Sigmoid colon (tissue), 7 donors: ENCODE data around the gene RWDD4. TPM values are rescaled to one million over a fixed set of nuclear protein-coding genes. Genes with fewer than 3 reads are reported as not detected.

Experiments used
- DNase-seq: peaks from one replicate; pipeline ENCODE4 v3.0.0-alpha.2; 2019
- H3K27ac ChIP-seq, 4 donors: fragments of 200-600 bp; sonication (generic); one replicate each; pipeline ENCODE4 v1.5.1; 2016 to 2019; ENCODE audit warnings: mild to moderate bottlenecking in 1 of 4
- H3K27me3 ChIP-seq, 3 donors: fragments of 200-600 bp; sonication (generic); one replicate each; pipeline ENCODE4 v1.5.1; 2019; ENCODE audit warnings: mild to moderate bottlenecking in 1 of 3
- H3K36me3 ChIP-seq, 4 donors: fragments of 200-600 bp; sonication (generic); one replicate each; pipeline ENCODE4 v1.5.1; 2016 to 2019
- H3K4me1 ChIP-seq, 4 donors: fragments of 200-600 bp; sonication (generic); one replicate each; pipeline ENCODE4 v1.5.1; 2017 to 2019
- H3K4me3 ChIP-seq, 4 donors: fragments of 200-600 bp; sonication (generic); one replicate each; pipeline ENCODE4 v1.5.1; 2017 to 2019; ENCODE audit warnings: mild to moderate bottlenecking in 2 of 4, moderate library complexity in 1 of 4
- H3K9me3 ChIP-seq, 4 donors: fragments of 200-600 bp in 3 of 4; sonication (generic) in 3 of 4; one replicate each; pipeline versions ENCODE4 v1.5.1 to v1.6.1; 2013 to 2019
- EP300 ChIP-seq, 4 donors: sonication (generic); formaldehyde crosslinking; IDR thresholded peaks; one replicate each; pipeline ENCODE4 v1.6.1; 2017; ENCODE audit warnings: antibody characterized with exemption in 4 of 4
- POLR2A ChIP-seq, 2 donors: fragments of 450-650 bp; IDR thresholded peaks; one replicate each; pipeline ENCODE4 v1.6.1; 2016; ENCODE audit warnings: antibody characterized with exemption in 2 of 2, mild to moderate bottlenecking in 2 of 2, moderate library complexity in 2 of 2
- POLR2AphosphoS5 ChIP-seq, 4 donors: sonication (generic); formaldehyde crosslinking; IDR thresholded peaks; one replicate each; pipeline ENCODE4 v1.6.1; 2017; ENCODE audit warnings: antibody characterized with exemption in 4 of 4
- WGBS, 2 donors: extraction: QIAGEN DNeasy Blood & Tissue Kit; methylation state at CpG; one replicate each; pipeline ENCODE4 v1.1.7; 2013; 5-methylcytosine and 5-hydroxymethylcytosine counted together
- intact Hi-C: fragments of 100-400 bp; cut with DNase I; formaldehyde crosslinking; loops from one replicate; pipeline ENCODE4 v1.15.1; 2023
- polyA plus RNA-seq, 3 donors: library from polyadenylated mRNA; stranded (reverse); fragments of 200-250 nt; gene quantifications; one replicate each; pipeline ENCODE4 v1.2.3, GENCODE V29; 2013
- total RNA-seq, 4 donors: library from RNA; depleted of rRNA; stranded (reverse); fragments of >200 nt; gene quantifications; one replicate each; pipeline ENCODE4 v1.1.0, GENCODE V29; 2016
- TF ChIP-seq, protein P1 (sequence below), 4 experiments: fragments of 450-650 bp in 3 of 4; fragments of 200-600 bp in 1 of 4; IDR thresholded peaks; one replicate each; pipeline ENCODE4 v1.5.1; 2016 to 2019; ENCODE audit warnings: antibody characterized with exemption in 4 of 4, mild to moderate bottlenecking in 3 of 4, moderate library complexity in 2 of 4
- donor health status: healthy with polysubstance abuse.
- donor health status: Bipolar disorder and iron deficiency.
- donor health status: healthy.

The RWDD4 gene
- total and polyA plus RNA-seq, 7 donors, result 12.9 to 28.5 (median 18.0) TPM

DNA sequence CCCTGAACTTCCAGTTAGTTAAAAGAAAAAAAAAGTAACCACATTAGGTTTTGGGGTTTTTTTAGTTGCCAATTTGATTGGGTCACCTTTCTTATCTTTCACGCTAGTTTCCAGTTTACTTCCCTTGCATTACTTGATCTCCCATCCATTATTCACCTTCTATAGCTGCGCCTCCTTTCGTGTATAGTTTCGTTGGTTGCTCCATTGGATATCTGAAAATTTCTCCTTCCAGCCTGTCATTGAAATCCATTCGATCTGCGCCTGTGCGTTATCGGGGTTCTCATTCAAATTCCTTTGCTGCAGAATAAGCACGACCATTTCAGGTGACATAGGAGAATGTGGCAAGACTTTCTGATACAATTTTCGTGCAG lies 872 bp upstream of the RWDD4 start:
- H3K27ac ChIP-seq, result peak overlapping the region; percentile 90 to 96 (median 94)
- peaks cover 0 to 25% (median 0%) of the 10 kb centered on the region in 4 donors for H3K36me3 ChIP-seq
- TF ChIP-seq POLR2A (IDR thresholded peaks at IDR 0.05), result no peak
- TF ChIP-seq, protein P1, sequence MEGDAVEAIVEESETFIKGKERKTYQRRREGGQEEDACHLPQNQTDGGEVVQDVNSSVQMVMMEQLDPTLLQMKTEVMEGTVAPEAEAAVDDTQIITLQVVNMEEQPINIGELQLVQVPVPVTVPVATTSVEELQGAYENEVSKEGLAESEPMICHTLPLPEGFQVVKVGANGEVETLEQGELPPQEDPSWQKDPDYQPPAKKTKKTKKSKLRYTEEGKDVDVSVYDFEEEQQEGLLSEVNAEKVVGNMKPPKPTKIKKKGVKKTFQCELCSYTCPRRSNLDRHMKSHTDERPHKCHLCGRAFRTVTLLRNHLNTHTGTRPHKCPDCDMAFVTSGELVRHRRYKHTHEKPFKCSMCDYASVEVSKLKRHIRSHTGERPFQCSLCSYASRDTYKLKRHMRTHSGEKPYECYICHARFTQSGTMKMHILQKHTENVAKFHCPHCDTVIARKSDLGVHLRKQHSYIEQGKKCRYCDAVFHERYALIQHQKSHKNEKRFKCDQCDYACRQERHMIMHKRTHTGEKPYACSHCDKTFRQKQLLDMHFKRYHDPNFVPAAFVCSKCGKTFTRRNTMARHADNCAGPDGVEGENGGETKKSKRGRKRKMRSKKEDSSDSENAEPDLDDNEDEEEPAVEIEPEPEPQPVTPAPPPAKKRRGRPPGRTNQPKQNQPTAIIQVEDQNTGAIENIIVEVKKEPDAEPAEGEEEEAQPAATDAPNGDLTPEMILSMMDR (IDR thresholded peaks at IDR 0.05), result no peak
- TF ChIP-seq POLR2AphosphoS5 (IDR thresholded peaks at IDR 0.05), result no peak
- no peak for TF ChIP-seq EP300 (IDR thresholded peaks at IDR 0.05)
- intact Hi-C loops, result loop anchor here (1.0 to 2.0 kb wide), 2 partner anchors 156 to 215 kb away; partner anchors contain the start of gene CDKN2AIP
- WGBS, 2 donors, result 4 to 9% methylated on average over 10 of the region's 10 CpGs
- H3K9me3 ChIP-seq, result no peaks in the 10 kb centered on the region
- peaks cover 0 to 29% (median 26%) of the 10 kb centered on the region in 4 donors for H3K4me1 ChIP-seq
- H3K4me3 ChIP-seq, result peak overlapping the region; percentile 71 to 96 (median 93)
- H3K27me3 ChIP-seq, result no peaks in the 10 kb centered on the region
- no peak for DNase-seq

DNA sequence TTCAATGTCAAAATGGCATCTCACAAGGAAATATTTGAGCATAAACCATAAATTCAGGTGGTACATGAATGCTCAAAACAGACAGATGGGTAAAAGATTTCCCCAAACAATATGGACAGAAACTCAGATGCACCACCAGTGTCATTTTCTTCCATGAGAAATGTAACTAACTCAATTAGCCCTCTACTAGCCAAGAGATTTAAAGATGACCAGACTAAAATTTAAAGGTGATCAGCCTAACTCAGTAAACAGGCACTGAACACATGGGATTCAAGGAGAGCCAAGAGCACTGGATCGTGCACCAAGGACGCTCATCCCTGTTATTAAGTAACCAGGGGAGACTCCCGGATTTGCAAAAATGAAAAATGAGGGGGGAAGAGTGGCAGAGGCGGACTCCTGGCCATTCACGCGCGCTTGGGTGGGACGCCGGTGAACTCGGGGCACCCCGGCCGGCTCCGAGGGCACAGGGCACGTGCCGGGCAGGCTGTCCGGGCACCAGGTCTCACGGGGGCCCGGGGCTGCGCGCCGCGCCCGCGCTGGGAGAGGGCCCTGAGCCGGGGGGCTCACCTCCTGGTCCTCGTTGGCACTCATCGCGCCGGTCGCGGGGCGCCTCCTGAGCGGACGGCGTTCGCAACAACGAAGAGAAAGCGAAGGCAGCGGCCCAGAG lies 490 bp downstream of the RWDD4 start:
- peak overlapping the region; percentile 90 to 96 (median 94) for H3K27ac ChIP-seq
- H3K4me1 ChIP-seq, result peaks cover 0 to 29% (median 26%) of the 10 kb centered on the region in 4 donors
- WGBS, 2 donors, result 0% methylated on average over 37 to 38 of the region's 39 CpGs
- peak; percentile 67 for DNase-seq
- no peaks in the 10 kb centered on the region for H3K9me3 ChIP-seq
- H3K36me3 ChIP-seq, result peaks cover 0 to 27% (median 0%) of the 10 kb centered on the region in 4 donors
- TF ChIP-seq, protein P1 (IDR thresholded peaks at IDR 0.05), result no peak
- TF ChIP-seq POLR2AphosphoS5 (IDR thresholded peaks at IDR 0.05) (no peak), EP300 (IDR thresholded peaks at IDR 0.05) (no peak), POLR2A (IDR thresholded peaks at IDR 0.05) (no peak)
- no peaks in the 10 kb centered on the region for H3K27me3 ChIP-seq
- intact Hi-C loops, result loop anchor here (1.0 to 2.0 kb wide), 3 partner anchors 154 to 214 kb away; partner anchors contain the start of gene CDKN2AIP
- H3K4me3 ChIP-seq, result peak overlapping the region; percentile 71 to 96 (median 93)

DNA sequence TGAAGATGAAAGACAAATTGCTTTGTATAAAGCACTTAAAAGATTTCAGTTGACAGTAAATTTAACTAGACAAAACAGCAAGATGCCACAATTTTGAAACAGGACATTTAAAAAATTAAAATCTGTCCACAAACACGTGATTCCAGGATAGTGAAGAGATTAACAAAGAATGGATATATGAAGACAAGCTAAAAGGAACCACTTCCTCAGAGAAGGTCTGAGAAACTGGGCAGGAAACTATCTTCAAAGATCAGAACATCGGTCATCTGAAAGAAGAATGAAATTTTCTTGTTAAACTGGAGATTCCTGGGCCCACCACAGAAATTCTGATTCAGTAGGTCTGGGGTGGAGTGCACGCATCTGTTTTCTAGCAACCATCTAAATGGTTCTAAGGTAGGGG lies 1.4 kb downstream of the RWDD4 start:
- intact Hi-C loops, result no loop called here

DNA sequence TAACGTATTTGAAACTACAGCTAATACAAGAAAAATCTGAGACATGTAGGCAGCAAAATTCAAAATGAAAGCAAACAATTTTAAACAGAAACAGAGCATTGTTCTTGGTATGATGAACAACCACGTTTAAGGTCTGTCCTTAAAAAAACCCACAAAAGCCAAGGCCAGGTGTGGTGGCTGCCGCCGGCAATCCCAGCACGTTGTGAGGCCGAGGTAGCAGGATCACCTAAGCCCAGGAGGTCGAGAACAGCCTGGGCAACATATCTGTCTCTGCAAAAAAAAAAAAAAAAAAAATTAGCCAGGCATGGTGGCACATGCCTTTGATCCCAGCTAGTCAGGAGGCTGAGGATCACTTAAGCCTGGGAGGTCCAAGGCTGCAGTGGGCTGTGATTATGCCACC lies 13.7 kb downstream of the RWDD4 start:
- intact Hi-C loops, result loop anchor here (5.0 kb wide), 1 partner anchor 853 kb away; no protein-coding TSS in a partner anchor
- Histone ChIP-seq H3K4me1 (no peaks in the 10 kb centered on the region), H3K27me3 (no peaks in the 10 kb centered on the region), H3K27ac (no peak overlapping the region), H3K36me3 (peaks cover 0 to 70% (median 17%) of the 10 kb centered on the region in 4 donors), H3K9me3 (no peaks in the 10 kb centered on the region), H3K4me3 (no peak overlapping the region)
- 92 to 94% methylated on average over 7 of the region's 7 CpGs for WGBS, 2 donors
- TF ChIP-seq POLR2A (IDR thresholded peaks at IDR 0.05) (no peak), POLR2AphosphoS5 (IDR thresholded peaks at IDR 0.05) (no peak), EP300 (IDR thresholded peaks at IDR 0.05) (no peak)
- TF ChIP-seq, protein P1 (IDR thresholded peaks at IDR 0.05), result no peak
- no peak for DNase-seq

More for the DNA sequence above, 1.4 kb downstream of the RWDD4 start:
- H3K9me3 ChIP-seq, result no peaks in the 10 kb centered on the region
- peak overlapping the region in 2 of 4 donors; percentile 91 to 96 for H3K4me3 ChIP-seq
- peaks cover 0 to 36% (median 0%) of the 10 kb centered on the region in 4 donors for H3K36me3 ChIP-seq
- TF ChIP-seq POLR2A (IDR thresholded peaks at IDR 0.05), result no peak
- no peak for DNase-seq
- 83 to 91% methylated on average over 3 of the region's 3 CpGs for WGBS, 2 donors
- H3K4me1 ChIP-seq, result peaks cover 0 to 29% (median 26%) of the 10 kb centered on the region in 4 donors
- H3K27ac ChIP-seq, result no peak overlapping the region
- H3K27me3 ChIP-seq, result no peaks in the 10 kb centered on the region

DNA sequence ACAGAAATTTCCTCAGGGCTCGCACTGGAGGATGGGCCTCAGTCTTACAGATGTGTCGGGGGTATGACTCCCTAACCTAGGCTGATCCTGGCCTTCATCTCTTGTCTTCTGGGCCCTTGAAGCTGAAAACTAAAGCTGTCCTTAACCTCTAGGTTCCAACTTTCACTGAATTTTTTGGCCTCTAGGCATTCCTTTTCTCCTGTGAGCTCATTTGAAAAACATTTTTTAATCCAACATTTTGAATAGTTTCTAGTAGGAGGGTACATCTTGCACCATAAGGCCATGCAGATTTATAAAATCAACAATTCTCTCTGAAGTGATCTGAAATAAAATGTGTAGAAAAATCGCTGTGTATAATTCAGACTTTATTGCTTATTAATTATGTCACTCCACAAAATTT lies 19.7 kb downstream of the RWDD4 start:
- H3K36me3 ChIP-seq, result peaks cover 0 to 10% (median 0%) of the 10 kb centered on the region in 4 donors
- H3K27me3 ChIP-seq, result no peaks in the 10 kb centered on the region
- intact Hi-C loops, result no loop called here
- peak overlapping the region in 1 of 4 donors; percentile 60 for H3K27ac ChIP-seq
- H3K4me3 ChIP-seq, result no peak overlapping the region
- TF ChIP-seq EP300 (IDR thresholded peaks at IDR 0.05) (no peak), POLR2AphosphoS5 (IDR thresholded peaks at IDR 0.05) (no peak), POLR2A (IDR thresholded peaks at IDR 0.05) (no peak)
- TF ChIP-seq, protein P1 (IDR thresholded peaks at IDR 0.05), result no peak
- 74 to 77% methylated on average over 3 of the region's 3 CpGs for WGBS, 2 donors
- no peak for DNase-seq
- H3K9me3 ChIP-seq, result no peaks in the 10 kb centered on the region
- H3K4me1 ChIP-seq, result no peaks in the 10 kb centered on the region
